Adrenal gland (tissue), 12 donors: ENCODE measurements around the gene TMEM129. TPM values are rescaled to one million over a fixed set of nuclear protein-coding genes. Genes with fewer than 3 reads are reported as not detected.
"Not testable (repeated sequence)": the region's sequence is repeated elsewhere in the genome, so short reads cannot be mapped to it uniquely, and the experiment has no call there.

Experiments
- DNase-seq, 7 donors: peaks; one replicate each; pipeline ENCODE4 v3.0.0-alpha.2; 2019 to 2020
- H3K27ac ChIP-seq, 5 donors: fragments of 200-600 bp; sonication (generic) in 4 of 5; 1 replicate in 3 of 5; 2 replicates in 2 of 5; pipeline versions ENCODE4 v1.5.1 to v1.8.0; 2016 to 2020; ENCODE audit warnings: mild to moderate bottlenecking in 1 of 5
- H3K27me3 ChIP-seq: fragments of 200-600 bp; 2 replicates; pipeline ENCODE4 v1.8.0; 2021
- H3K36me3 ChIP-seq, 2 donors: fragments of 200-600 bp; replicated peaks in 1 of 2; 1 replicate in 1 of 2; 2 replicates in 1 of 2; pipeline versions ENCODE4 v1.5.1 to v1.8.0; 2018 to 2022
- H3K4me1 ChIP-seq, 2 donors: fragments of 200-600 bp; replicated peaks in 1 of 2; 1 replicate in 1 of 2; 2 replicates in 1 of 2; pipeline versions ENCODE4 v1.5.1 to v1.8.0; 2018 to 2021
- H3K4me3 ChIP-seq, 4 donors: fragments of 200-600 bp; sonication (generic) in 3 of 4; one replicate each; pipeline ENCODE4 v1.5.1; 2016 to 2018
- H3K9me3 ChIP-seq, 3 donors: fragments of 200-600 bp; sonication (generic) in 1 of 3; replicated peaks in 1 of 3; 1 replicate in 2 of 3; 2 replicates in 1 of 3; pipeline versions ENCODE4 v1.5.1 to v1.8.0; 2016 to 2021
- POLR2A ChIP-seq, 2 donors: fragments of 450-650 bp; IDR thresholded peaks; one replicate each; pipeline ENCODE4 v1.6.1; 2017; ENCODE audit warnings: antibody characterized with exemption in 2 of 2, mild to moderate bottlenecking in 2 of 2, moderate library complexity in 1 of 2
- WGBS, 4 donors: extraction: QIAGEN DNeasy Blood & Tissue Kit in 2 of 4; methylation state at CpG; one replicate each; pipeline versions ENCODE4 v1.1.5 to v1.1.7; 2013 to 2017; 5-methylcytosine and 5-hydroxymethylcytosine counted together
- intact Hi-C, 2 donors: fragments of 100-400 bp; cut with DNase I; formaldehyde crosslinking; loops; one replicate each; pipeline versions ENCODE4 v1.14.1 to v1.15.0; 2022 to 2023
- polyA plus RNA-seq, 3 donors: library from polyadenylated mRNA; stranded (reverse); fragments of 200-250 nt in 2 of 3; fragments of 350-450 nt in 1 of 3; fragmentation: Illumina TruSeq in 1 of 3; extraction: RNeasy Lipid Tissue Mini Kit (QIAGEN cat#74804) in 1 of 3; gene quantifications; one replicate each; pipeline ENCODE4 v1.2.3, GENCODE V29; 2013 to 2014
- total RNA-seq, 9 donors: library from RNA; depleted of rRNA in 4 of 9; stranded (reverse); fragments of >200 nt in 4 of 9; fragments of 120-200 nt in 1 of 9; fragmentation: NEBNext Ultra II Directional in 1 of 9; extraction: Animal tissue kit (Norgen Biotek cat#: 25700) in 1 of 9; gene quantifications; one replicate each; pipeline versions ENCODE4 v1.1.0 to v1.2.4, GENCODE V29; 2013 to 2023
- TF ChIP-seq, protein P1 (sequence below), 6 experiments: fragments of 450-650 bp in 4 of 6; fragments of 200-600 bp in 2 of 6; sonication (generic) in 1 of 6; IDR thresholded peaks; 1 replicate in 5 of 6; 2 replicates in 1 of 6; pipeline versions ENCODE4 v1.5.1 to v1.8.0; 2016 to 2021; ENCODE audit warnings: antibody characterized with exemption in 6 of 6, mild to moderate bottlenecking in 2 of 6, moderate library complexity in 1 of 6
- donor health status: healthy with polysubstance abuse.
- donor health status: Bipolar disorder and iron deficiency.
- donor health status: DM: yes; HTN: yes; CAD: no.
- donor health status: DM: no; HTN: no; CAD: no.
- donor health status: DM: no; HTN: no; CAD: no.
- donor health status: DM: yes; HTN: yes; CAD: no.

TMEM129 gene
- total and polyA plus RNA-seq, 12 donors, result 14.9 to 119 (median 50.5) TPM

DNA sequence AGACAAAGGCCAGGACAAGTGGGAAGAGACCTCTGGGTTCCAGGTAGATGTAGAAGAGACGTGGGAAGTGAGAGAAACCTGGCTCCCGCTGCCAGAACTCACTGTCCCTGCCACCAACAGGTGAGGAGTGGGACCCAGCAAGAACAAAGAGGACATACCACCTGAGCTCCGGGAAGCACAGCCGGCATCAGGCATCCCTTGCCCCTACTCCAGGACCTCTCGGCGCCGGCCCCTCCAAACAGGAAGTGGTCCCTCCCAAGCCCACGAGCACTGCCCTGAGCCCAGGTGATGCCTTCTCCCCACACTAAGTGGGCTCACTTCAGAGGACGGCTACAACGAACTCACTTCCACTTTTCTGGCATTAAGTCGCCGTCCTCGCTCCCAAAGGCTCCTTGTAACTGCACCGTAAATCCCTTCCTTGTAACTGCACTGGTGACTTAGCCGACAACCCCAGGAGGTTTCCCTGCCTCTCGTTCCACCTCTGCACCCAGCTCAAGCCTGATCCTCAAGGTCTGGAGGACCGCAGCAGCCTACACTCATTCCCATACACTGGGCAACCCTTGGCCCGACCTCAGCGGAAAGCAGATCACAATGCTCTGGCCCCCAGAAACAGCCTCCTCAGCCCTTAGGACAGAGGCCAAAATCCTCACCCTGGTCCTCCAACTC, 45.9 kb downstream of the TMEM129 start:
- Histone ChIP-seq H3K27me3 (no peaks in the 10 kb centered on the region), H3K4me3 (no peak overlapping the region), H3K9me3 (no peaks in the 10 kb centered on the region), H3K27ac (no peak overlapping the region), H3K4me1 (no peaks in the 10 kb centered on the region), H3K36me3 (no peaks in the 10 kb centered on the region)
- intact Hi-C loops, result no loop called here
- no peak for DNase-seq
- WGBS, 4 donors, result 76 to 87% (median 85%) methylated on average over 18 to 19 of the region's 19 CpGs
- TF ChIP-seq POLR2A (IDR thresholded peaks at IDR 0.05), result no peak
- TF ChIP-seq, protein P1, sequence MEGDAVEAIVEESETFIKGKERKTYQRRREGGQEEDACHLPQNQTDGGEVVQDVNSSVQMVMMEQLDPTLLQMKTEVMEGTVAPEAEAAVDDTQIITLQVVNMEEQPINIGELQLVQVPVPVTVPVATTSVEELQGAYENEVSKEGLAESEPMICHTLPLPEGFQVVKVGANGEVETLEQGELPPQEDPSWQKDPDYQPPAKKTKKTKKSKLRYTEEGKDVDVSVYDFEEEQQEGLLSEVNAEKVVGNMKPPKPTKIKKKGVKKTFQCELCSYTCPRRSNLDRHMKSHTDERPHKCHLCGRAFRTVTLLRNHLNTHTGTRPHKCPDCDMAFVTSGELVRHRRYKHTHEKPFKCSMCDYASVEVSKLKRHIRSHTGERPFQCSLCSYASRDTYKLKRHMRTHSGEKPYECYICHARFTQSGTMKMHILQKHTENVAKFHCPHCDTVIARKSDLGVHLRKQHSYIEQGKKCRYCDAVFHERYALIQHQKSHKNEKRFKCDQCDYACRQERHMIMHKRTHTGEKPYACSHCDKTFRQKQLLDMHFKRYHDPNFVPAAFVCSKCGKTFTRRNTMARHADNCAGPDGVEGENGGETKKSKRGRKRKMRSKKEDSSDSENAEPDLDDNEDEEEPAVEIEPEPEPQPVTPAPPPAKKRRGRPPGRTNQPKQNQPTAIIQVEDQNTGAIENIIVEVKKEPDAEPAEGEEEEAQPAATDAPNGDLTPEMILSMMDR (IDR thresholded peaks at IDR 0.05), result no peak

DNA sequence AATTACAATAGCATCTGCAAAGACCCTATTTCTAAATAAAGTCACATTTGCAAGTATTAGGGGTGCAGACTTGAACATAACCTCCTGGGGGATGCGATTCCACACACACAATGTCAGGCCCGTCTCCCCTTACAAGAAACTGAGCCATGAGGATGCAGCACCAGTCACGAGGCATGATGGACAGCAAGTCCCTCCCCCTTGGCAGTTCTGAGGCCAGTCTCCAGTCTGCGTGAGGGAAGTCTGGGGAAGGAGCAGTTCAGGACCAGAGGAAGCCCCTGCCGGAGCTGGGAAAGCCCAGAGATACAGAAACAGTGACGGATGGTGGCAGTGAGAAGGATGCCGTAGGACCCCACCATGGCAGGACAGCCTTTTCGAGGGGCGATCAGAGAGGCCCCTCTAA, 46.4 kb downstream of the TMEM129 start:
- Histone ChIP-seq H3K4me3 (no peak overlapping the region), H3K36me3 (no peaks in the 10 kb centered on the region), H3K27ac (no peak overlapping the region), H3K4me1 (no peaks in the 10 kb centered on the region), H3K27me3 (no peaks in the 10 kb centered on the region), H3K9me3 (no peaks in the 10 kb centered on the region)
- intact Hi-C loops, result no loop called here
- WGBS, 4 donors, result 64 to 78% (median 71%) methylated on average over 9 of the region's 9 CpGs
- no peak for DNase-seq
- TF ChIP-seq POLR2A (IDR thresholded peaks at IDR 0.05), result no peak
- TF ChIP-seq, protein P1 (IDR thresholded peaks at IDR 0.05), result no peak

DNA sequence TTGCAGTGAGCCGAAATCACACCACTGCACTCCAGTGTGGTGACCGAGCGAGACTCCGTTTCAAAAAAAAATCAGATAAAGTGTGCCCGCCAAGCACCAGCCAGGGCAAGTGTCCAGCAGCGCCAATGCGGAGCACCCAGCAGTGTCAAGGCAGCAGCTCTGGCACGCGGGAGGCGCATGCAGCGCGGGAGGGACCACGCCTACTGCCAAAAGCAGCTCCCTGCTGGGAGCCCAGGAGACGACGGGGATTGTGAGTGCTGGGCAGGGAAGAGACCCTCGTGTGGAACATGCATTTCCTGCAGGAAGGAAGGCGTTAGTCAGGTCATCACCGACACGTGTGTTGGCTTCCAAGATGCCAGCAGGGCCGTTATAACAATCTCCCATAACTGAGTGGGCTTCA, 47.5 kb downstream of the TMEM129 start:
- no peaks in the 10 kb centered on the region for H3K36me3 ChIP-seq
- DNase-seq, result no peak
- no peaks in the 10 kb centered on the region for H3K9me3 ChIP-seq
- H3K4me3 ChIP-seq, result no peak overlapping the region
- H3K4me1 ChIP-seq, result no peaks in the 10 kb centered on the region
- H3K27ac ChIP-seq, result no peak overlapping the region
- WGBS, 4 donors, result 88 to 96% (median 89%) methylated on average over 14 to 20 of the region's 20 CpGs
- no peaks in the 10 kb centered on the region for H3K27me3 ChIP-seq
- intact Hi-C loops, result no loop called here
- TF ChIP-seq POLR2A (IDR thresholded peaks at IDR 0.05), result no peak

DNA sequence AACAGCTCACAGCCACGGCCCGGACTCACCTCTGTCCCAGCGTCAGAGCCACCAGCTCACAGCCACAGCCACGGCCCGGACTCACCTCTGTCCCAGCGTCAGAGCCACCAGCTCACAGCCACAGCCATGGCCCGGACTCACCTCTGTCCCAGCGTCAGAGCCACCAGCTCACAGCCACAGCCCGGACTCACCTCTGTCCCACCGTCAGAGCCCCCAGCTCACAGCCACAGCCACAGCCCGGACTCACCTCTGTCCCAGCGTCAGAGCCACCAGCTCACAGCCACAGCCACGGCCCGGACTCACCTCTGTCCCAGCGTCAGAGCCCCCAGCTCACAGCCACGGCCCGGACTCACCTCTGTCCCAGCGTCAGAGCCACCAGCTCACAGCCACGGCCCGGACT, 50.1 kb downstream of the TMEM129 start:
- H3K4me1 ChIP-seq, H3K9me3 ChIP-seq, H3K4me3 ChIP-seq, H3K36me3 ChIP-seq, DNase-seq, H3K27ac ChIP-seq, H3K27me3 ChIP-seq, intact Hi-C loops: not testable (repeated sequence)
- 87 to 92% (median 91%) methylated on average over 11 to 20 of the region's 20 CpGs for WGBS, 4 donors

DNA sequence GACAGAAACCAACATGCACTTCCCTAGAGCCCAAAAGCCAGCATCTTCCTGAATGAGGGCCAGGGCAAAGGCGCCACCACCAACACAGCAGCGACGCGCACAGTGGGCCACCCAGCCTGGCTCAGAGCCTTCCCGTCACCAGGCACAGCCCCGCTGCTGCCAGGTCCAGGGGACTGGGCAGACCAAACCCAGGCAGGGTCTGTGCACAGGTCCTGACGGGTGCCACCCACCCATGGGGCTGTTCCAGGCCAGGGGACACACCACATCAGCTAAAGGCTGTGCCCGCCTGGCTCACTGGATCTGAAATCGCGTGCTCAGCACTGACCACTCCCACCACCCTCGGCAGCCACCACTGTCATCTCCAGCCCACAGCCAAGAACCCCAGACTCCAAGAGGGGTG, 50.8 kb downstream of the TMEM129 start:
- intact Hi-C loops, result no loop called here
- TF ChIP-seq, protein P1 (IDR thresholded peaks at IDR 0.05), result no peak
- no peak for TF ChIP-seq POLR2A (IDR thresholded peaks at IDR 0.05)
- H3K4me3 ChIP-seq, result no peak overlapping the region
- no peaks in the 10 kb centered on the region for H3K27me3 ChIP-seq
- no peaks in the 10 kb centered on the region for H3K4me1 ChIP-seq
- no peak for DNase-seq
- H3K36me3 ChIP-seq, result no peaks in the 10 kb centered on the region
- H3K9me3 ChIP-seq, result no peaks in the 10 kb centered on the region
- 93 to 100% (median 93%) methylated on average over 5 to 11 of the region's 11 CpGs; no CpG with 5 or more reads in 1 of the 4 donors for WGBS, 4 donors
- H3K27ac ChIP-seq, result no peak overlapping the region
